Bronchial epithelial cell (primary cell): ENCODE data around the gene LSP1. TPM values are rescaled to one million over a fixed set of nuclear protein-coding genes. Genes with fewer than 3 reads are reported as not detected.
"Not testable (repeated sequence)": the region's sequence is repeated elsewhere in the genome, so short reads cannot be mapped to it uniquely, and the experiment has no call there.

Experiments
- DNase-seq: peaks from one replicate; pipeline ENCODE4 v3.0.0-alpha.2; 2010; ENCODE audit warnings: low read depth
- FAIRE-seq: peaks from 2 replicates; lab custom pipeline; 2011; peaks lifted over from hg19 to GRCh38; lab: Jason Lieb, UNC
- H3K27me3 ChIP-seq: 2 replicates; pipeline ENCODE4 v1.5.1; 2011; ENCODE audit warnings: low read length; ENCODE audit not compliant: control insufficient read depth, insufficient read depth
- H3K36me3 ChIP-seq: 2 replicates; pipeline ENCODE4 v1.5.1; 2011; ENCODE audit warnings: low read length; ENCODE audit not compliant: control insufficient read depth, insufficient read depth
- H3K4me3 ChIP-seq: 2 replicates; pipeline ENCODE4 v1.5.1; 2011; ENCODE audit warnings: mild to moderate bottlenecking, low read depth, low read length, control low read depth
- total RNA-seq: library from RNA; depleted of rRNA; stranded (reverse); fragments of >200 nt; gene quantifications from 2 replicates; pipeline ENCODE4 v1.2.1, GENCODE V29; 2014
- TF ChIP-seq, protein P1 (sequence below): IDR thresholded peaks from 2 replicates; pipeline ENCODE4 v1.5.1; 2011; ENCODE audit warnings: mild to moderate bottlenecking, moderate library complexity, low read length, control low read depth, inconsistent platforms; ENCODE audit not compliant: insufficient read depth, severe bottlenecking

LSP1 gene
- total RNA-seq, 1 donor from 2014 or later, result 0.26 TPM

DNA sequence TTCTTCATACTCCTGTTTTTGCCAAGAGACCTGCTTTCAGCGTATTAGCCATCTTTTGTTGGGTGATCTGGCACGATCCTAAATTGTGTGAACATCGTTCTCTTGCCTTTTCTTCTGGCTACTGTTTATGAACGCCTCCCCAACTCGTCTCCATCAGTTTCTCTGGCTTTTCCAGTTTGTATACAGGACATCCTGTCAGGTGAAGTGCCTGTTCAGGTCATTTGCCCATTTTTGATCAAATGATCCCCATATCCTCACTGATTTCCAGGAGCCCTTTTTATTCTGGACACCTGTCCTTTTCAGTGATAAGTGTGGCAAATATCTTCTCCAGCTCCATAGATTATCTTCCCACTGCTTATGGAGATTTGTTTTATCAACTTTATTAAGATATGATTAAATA, 40.6 kb upstream of the LSP1 start:
- Histone ChIP-seq H3K4me3 (no peak overlapping the region), H3K36me3 (no peaks in the 10 kb centered on the region), H3K27me3 (no peaks in the 10 kb centered on the region)
- no peak for DNase-seq
- TF ChIP-seq, protein P1, sequence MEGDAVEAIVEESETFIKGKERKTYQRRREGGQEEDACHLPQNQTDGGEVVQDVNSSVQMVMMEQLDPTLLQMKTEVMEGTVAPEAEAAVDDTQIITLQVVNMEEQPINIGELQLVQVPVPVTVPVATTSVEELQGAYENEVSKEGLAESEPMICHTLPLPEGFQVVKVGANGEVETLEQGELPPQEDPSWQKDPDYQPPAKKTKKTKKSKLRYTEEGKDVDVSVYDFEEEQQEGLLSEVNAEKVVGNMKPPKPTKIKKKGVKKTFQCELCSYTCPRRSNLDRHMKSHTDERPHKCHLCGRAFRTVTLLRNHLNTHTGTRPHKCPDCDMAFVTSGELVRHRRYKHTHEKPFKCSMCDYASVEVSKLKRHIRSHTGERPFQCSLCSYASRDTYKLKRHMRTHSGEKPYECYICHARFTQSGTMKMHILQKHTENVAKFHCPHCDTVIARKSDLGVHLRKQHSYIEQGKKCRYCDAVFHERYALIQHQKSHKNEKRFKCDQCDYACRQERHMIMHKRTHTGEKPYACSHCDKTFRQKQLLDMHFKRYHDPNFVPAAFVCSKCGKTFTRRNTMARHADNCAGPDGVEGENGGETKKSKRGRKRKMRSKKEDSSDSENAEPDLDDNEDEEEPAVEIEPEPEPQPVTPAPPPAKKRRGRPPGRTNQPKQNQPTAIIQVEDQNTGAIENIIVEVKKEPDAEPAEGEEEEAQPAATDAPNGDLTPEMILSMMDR, result no peak
- no peak for FAIRE-seq

DNA sequence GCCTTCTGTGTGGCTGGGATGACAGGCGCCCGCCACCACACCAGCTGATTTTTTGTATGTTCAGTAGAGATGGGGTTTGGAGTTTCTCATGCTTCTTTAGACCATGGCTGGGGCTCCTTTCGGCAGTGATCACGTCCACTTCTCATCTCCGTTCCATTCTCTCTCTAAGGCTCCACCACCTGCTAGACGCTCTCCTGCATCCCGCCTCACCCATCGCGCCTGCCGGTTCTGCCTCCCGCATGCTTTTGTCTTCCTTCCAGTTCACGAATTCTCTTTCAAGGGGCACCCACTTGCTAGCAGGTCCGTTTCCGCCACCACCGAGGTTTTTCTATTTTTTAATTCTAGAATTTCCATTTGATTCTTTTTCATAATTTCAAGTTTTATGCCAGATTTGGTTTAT, 40.1 kb upstream of the LSP1 start:
- Histone ChIP-seq H3K36me3 (no peaks in the 10 kb centered on the region), H3K27me3 (no peaks in the 10 kb centered on the region), H3K4me3 (no peak overlapping the region)
- FAIRE-seq (no peak), DNase-seq (no peak)
- TF ChIP-seq, protein P1, result no peak

DNA sequence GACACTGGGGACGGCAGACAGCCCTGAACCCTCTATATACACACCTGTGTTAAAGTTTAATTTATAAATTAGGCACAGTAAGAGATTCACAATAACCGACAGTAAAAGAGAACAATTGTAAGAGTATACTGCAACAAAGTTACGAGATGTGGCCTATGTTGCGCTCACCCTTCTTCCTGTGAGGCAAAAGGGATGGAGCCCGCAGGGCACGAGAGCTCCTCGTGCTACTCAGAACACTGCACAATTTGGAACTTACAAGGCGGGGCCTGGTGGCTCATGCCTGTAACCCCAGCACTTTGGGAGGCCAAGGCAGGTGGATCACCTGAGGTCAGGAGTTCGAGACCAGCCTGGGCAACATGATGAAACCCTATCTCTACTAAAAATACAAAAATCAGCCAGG, 39.5 kb upstream of the LSP1 start:
- H3K27me3 ChIP-seq, result not testable (repeated sequence)

DNA sequence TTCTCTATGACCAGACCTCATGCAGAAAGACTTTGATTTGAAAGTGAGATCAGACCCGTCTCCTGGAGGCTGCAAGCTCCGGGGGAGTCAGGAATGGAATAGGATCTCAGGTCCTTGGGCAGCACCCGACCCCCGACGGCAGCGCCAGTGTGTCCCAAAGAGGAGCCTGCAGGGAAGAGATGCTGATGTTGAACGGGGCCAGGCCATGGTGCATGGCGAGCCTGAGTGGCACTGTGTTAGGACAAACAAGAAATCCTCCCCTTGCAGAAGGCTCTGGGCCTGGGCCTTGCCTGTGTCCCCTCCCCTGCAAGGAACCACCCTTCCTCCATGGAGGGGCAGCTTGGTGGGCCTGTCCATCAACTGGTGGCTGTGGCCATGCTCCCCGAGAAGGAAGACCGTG, 38.2 kb upstream of the LSP1 start:
- H3K36me3 ChIP-seq, result no peaks in the 10 kb centered on the region
- DNase-seq, result no peak
- TF ChIP-seq, protein P1, result no peak
- H3K4me3 ChIP-seq, result no peak overlapping the region
- peak; percentile 90 for FAIRE-seq
- no peaks in the 10 kb centered on the region for H3K27me3 ChIP-seq

More for the DNA sequence above, 39.5 kb upstream of the LSP1 start:
- H3K4me3 ChIP-seq, FAIRE-seq, DNase-seq, H3K36me3 ChIP-seq: not testable (repeated sequence)

DNA sequence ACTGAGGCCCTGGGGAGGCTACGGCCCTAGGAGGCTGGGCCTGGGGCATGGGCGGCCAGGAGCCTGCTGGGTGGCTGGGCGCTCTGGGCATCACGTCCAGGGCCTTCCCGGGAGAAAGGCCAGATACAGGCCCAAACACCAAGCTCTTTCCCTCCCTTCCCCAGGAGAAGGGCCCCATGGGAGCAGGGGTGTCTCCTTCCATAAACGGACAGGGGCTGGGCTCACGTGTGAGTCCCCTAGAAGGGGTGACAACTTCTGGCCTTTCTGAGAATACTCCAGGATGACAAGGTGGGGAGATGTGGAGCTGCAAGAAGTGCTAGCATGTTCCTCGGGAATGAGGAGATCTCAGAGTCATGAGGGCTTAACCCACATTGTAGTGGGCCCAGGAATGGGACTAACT, 37.6 kb upstream of the LSP1 start:
- no peaks in the 10 kb centered on the region for H3K36me3 ChIP-seq
- no peaks in the 10 kb centered on the region for H3K27me3 ChIP-seq
- FAIRE-seq (no peak), DNase-seq (no peak)
- TF ChIP-seq, protein P1, result no peak
- H3K4me3 ChIP-seq, result no peak overlapping the region

DNA sequence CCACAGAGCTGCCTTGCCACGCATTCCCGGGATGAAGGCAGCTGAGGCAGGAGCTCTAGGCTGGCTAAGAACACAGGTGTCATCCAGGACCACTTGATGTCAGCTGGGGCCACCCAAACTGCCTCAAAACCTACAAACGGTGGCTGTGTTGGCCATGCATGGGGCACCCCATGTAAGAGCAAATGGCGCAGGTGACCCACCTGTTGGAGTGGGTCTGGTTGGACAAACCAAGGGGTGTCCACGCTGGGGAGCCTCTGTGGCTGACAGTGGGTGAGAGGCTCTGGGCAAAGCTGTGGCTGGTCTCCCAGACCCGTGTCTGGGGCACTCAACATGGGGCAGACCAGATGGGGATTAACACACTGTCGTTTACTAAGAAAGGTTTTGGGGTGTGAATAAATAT, 37.1 kb upstream of the LSP1 start:
- H3K27me3 ChIP-seq, result no peaks in the 10 kb centered on the region
- no peak for DNase-seq
- no peak overlapping the region for H3K4me3 ChIP-seq
- FAIRE-seq, result no peak
- TF ChIP-seq, protein P1, result no peak
- no peaks in the 10 kb centered on the region for H3K36me3 ChIP-seq
